PC-3 (cell line): ENCODE measurements around the gene EBPL. TPM values are rescaled to one million over a fixed set of nuclear protein-coding genes. Genes with fewer than 3 reads are reported as not detected.

ENCODE experiments used
- ATAC-seq: fragments of 200-7000 bp; cut with Tn5 transposase; 2 replicates; pipeline ENCODE4 v1.9.1; 2020; ENCODE audit warnings: mild to moderate bottlenecking, moderate library complexity
- BruUV-seq: library from RNA; stranded (reverse); fragments of 400-500 nt; replicated peaks from 2 replicates; lab custom pipeline; 2021; lab: Mats Ljungman, UMichigan
- CTCF ChIA-PET: fragments of 300-600 bp; sonication (Branson Sonifier 250); formaldehyde crosslinking; loops from one replicate; lab custom pipeline; 2022; ENCODE audit warnings: antibody characterized with exemption; lab: Charles Lee
- POLR2A ChIA-PET: fragments of 300-600 bp; sonication (Branson Sonifier 250); formaldehyde crosslinking; loops from one replicate; lab custom pipeline; 2022; ENCODE audit warnings: antibody characterized with exemption; ENCODE audit not compliant: unreplicated experiment; lab: Charles Lee
- DNase-seq: peaks from one replicate; pipeline ENCODE4 v3.0.0-alpha.2; 2015
- H2AFZ ChIP-seq: fragments of 300-600 bp; sonication (generic); 2 replicates; pipeline ENCODE4 v1.6.0; 2016; ENCODE audit warnings: antibody characterized with exemption, low read length
- H3F3A ChIP-seq: fragments of 300-600 bp; sonication (generic); one replicate; pipeline ENCODE4 v1.6.0; 2017; ENCODE audit warnings: antibody characterized with exemption, low read length, control low read depth, mild to moderate bottlenecking; ENCODE audit not compliant: unreplicated experiment
- H3K27ac ChIP-seq: fragments of 300-600 bp; sonication (generic); 2 replicates; pipeline ENCODE4 v1.5.1; 2016; ENCODE audit warnings: mild to moderate bottlenecking, low read length
- H3K27me3 ChIP-seq: fragments of 300-600 bp; sonication (generic); 2 replicates; pipeline ENCODE4 v1.6.1; 2016; ENCODE audit warnings: low read length, mixed read lengths
- H3K36me3 ChIP-seq: fragments of 300-600 bp; sonication (generic); 2 replicates; pipeline ENCODE4 v1.6.1; 2016; ENCODE audit warnings: low read depth, mixed run types, low read length, mixed read lengths
- H3K4me1 ChIP-seq: fragments of 300-600 bp; sonication (generic); 2 replicates; pipeline ENCODE4 v1.5.1; 2016; ENCODE audit warnings: low read length; ENCODE audit not compliant: insufficient read depth
- H3K4me2 ChIP-seq: fragments of 300-600 bp; sonication (generic); 2 replicates; pipeline ENCODE4 v1.6.0; 2016; ENCODE audit warnings: low read length
- H3K4me3 ChIP-seq: fragments of 300-600 bp; sonication (generic); 2 replicates; pipeline ENCODE4 v1.5.1; 2016; ENCODE audit warnings: mild to moderate bottlenecking, low read length, mixed read lengths
- H3K79me2 ChIP-seq: fragments of 300-600 bp; sonication (generic); 2 replicates; pipeline ENCODE4 v1.6.1; 2017; ENCODE audit warnings: low read length, mixed read lengths
- H3K9ac ChIP-seq: fragments of 300-600 bp; sonication (generic); 2 replicates; pipeline ENCODE4 v1.6.0; 2016; ENCODE audit warnings: mild to moderate bottlenecking, low read length
- H3K9me2 ChIP-seq: fragments of 300-600 bp; sonication (generic); replicated peaks from 2 replicates; pipeline ENCODE4 v1.6.1; 2016; ENCODE audit warnings: mixed run types, low read length, mixed read lengths
- H3K9me3 ChIP-seq: fragments of 300-600 bp; sonication (generic); 2 replicates; pipeline ENCODE4 v1.6.1; 2016; ENCODE audit warnings: low read length, mixed read lengths
- H4K20me1 ChIP-seq: fragments of 300-600 bp; sonication (generic); 2 replicates; pipeline ENCODE4 v1.6.1; 2016; ENCODE audit warnings: low read length, mixed read lengths
- EZH2 ChIP-seq: fragments of 300-600 bp; sonication (generic); IDR thresholded peaks from one replicate; pipeline ENCODE4 v1.6.1; 2017; ENCODE audit warnings: antibody characterized with exemption, mild to moderate bottlenecking, low read length; ENCODE audit not compliant: unreplicated experiment
- EZH2phosphoT487 ChIP-seq: fragments of 300-600 bp; sonication (generic); IDR thresholded peaks from 2 replicates; pipeline ENCODE4 v1.6.1; 2018; ENCODE audit warnings: mild to moderate bottlenecking, antibody characterized with exemption, low read length, borderline replicate concordance
- intact Hi-C: fragments of 100-400 bp; cut with micrococcal nuclease; formaldehyde crosslinking; loops from 2 replicates; pipeline ENCODE4 v1.9.0; 2023
- total RNA-seq: library from RNA; depleted of rRNA; stranded (reverse); fragments of >200 nt; gene quantifications from 2 replicates; pipeline ENCODE4 v1.2.3, GENCODE V29; 2014
- TF ChIP-seq, protein P1 (sequence below): fragments of 300-600 bp; sonication (generic); conservative IDR thresholded peaks from 2 replicates; pipeline ENCODE4 v1.5.1; 2017; ENCODE audit warnings: antibody characterized with exemption, low read depth, mild to moderate bottlenecking, low read length

EBPL gene
- total RNA-seq, 1 experiment from 2014 or later: 108 TPM

GRCh38 chr13:49653478-49653877, 37.8 kb downstream of the EBPL start:
- Histone ChIP-seq H3K9ac (no peak overlapping the region), H3K79me2 (no peaks in the 10 kb centered on the region), H4K20me1 (no peaks in the 10 kb centered on the region), H2AFZ (no peak overlapping the region), H3K4me1 (peaks cover 23% of the 10 kb centered on the region), H3K9me3 (no peaks in the 10 kb centered on the region), H3K36me3 (no peaks in the 10 kb centered on the region), H3K9me2 (no peaks in the 10 kb centered on the region), H3K4me2 (no peak overlapping the region), H3K27ac (no peak overlapping the region), H3K27me3 (no peaks in the 10 kb centered on the region), H3K4me3 (no peak overlapping the region), H3F3A (no peaks in the 10 kb centered on the region)
- intact Hi-C loops: loop anchor here (5.0 to 10.0 kb wide), 2 partner anchors 281 to 1259 kb away; partner anchors contain the start of gene SPRYD7
- CTCF ChIA-PET: no interaction called here
- BruUV-seq: no TSS peak
- no peak for DNase-seq
- TF ChIP-seq, protein P1, sequence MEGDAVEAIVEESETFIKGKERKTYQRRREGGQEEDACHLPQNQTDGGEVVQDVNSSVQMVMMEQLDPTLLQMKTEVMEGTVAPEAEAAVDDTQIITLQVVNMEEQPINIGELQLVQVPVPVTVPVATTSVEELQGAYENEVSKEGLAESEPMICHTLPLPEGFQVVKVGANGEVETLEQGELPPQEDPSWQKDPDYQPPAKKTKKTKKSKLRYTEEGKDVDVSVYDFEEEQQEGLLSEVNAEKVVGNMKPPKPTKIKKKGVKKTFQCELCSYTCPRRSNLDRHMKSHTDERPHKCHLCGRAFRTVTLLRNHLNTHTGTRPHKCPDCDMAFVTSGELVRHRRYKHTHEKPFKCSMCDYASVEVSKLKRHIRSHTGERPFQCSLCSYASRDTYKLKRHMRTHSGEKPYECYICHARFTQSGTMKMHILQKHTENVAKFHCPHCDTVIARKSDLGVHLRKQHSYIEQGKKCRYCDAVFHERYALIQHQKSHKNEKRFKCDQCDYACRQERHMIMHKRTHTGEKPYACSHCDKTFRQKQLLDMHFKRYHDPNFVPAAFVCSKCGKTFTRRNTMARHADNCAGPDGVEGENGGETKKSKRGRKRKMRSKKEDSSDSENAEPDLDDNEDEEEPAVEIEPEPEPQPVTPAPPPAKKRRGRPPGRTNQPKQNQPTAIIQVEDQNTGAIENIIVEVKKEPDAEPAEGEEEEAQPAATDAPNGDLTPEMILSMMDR: no peak
- no peak for TF ChIP-seq EZH2phosphoT487
- TF ChIP-seq EZH2: no peak
- ATAC-seq: no peak
- POLR2A ChIA-PET: no interaction called here

- BruUV-seq: no TSS peak
Observed at GRCh38 chr13:49652355-49653305, 38.7 kb downstream of the EBPL start.

More at GRCh38 chr13:49652355-49653305, 38.7 kb downstream of the EBPL start:
- DNase-seq (peak; percentile 63), ATAC-seq (peak; percentile 55)
- peaks cover 25% of the 10 kb centered on the region for H3K4me1 ChIP-seq
- CTCF ChIA-PET: interaction anchor here (1.0 kb wide), 1 partner anchor 284 kb away, joined by 3 read pairs; the partner anchor contains the start of gene SPRYD7
- no peaks in the 10 kb centered on the region for H4K20me1 ChIP-seq
- H3K9ac ChIP-seq: no peak overlapping the region
- no peak overlapping the region for H3K4me3 ChIP-seq
- POLR2A ChIA-PET: no interaction called here
- no peak overlapping the region for H2AFZ ChIP-seq
- TF ChIP-seq EZH2: no peak
- no peak for TF ChIP-seq EZH2phosphoT487
- TF ChIP-seq, protein P1: peak; percentile 65
- H3K79me2 ChIP-seq: no peaks in the 10 kb centered on the region
- H3K27me3 ChIP-seq: no peaks in the 10 kb centered on the region
- H3K9me3 ChIP-seq: no peaks in the 10 kb centered on the region
- H3K9me2 ChIP-seq: no peaks in the 10 kb centered on the region
- H3F3A ChIP-seq: no peaks in the 10 kb centered on the region
- H3K4me2 ChIP-seq: no peak overlapping the region
- intact Hi-C loops: loop anchor here (1.0 to 10.0 kb wide), 3 partner anchors 196 to 1260 kb away; partner anchors contain the start of gene SPRYD7
- no peaks in the 10 kb centered on the region for H3K36me3 ChIP-seq
- H3K27ac ChIP-seq: no peak overlapping the region
